Measurements from ENCODE around the gene PAAF1.

The PAAF1 gene

GRCh38 chr11:73869332-73869949, 7.4 kb upstream of the PAAF1 start:
- TF ChIP-seq YY1 (IDR thresholded peaks at IDR 0.05; ENCODE audit: low read depth): no peak
- no peak for TF ChIP-seq CEBPB (IDR thresholded peaks at IDR 0.05)
- TF ChIP-seq MAX (IDR thresholded peaks at IDR 0.05): no peak
- TF ChIP-seq USF1 (IDR thresholded peaks at IDR 0.05): no peak
- TF ChIP-seq FOXM1 (IDR thresholded peaks at IDR 0.05; ENCODE audit: borderline replicate concordance, low read depth): no peak
- TF ChIP-seq TCF12 (IDR thresholded peaks at IDR 0.05; ENCODE audit: low read depth): no peak
- no peak for TF ChIP-seq NFIC (IDR thresholded peaks at IDR 0.05)
- TF ChIP-seq TAF1 (IDR thresholded peaks at IDR 0.05; ENCODE audit: low read depth): no peak
- no peak for TF ChIP-seq TEAD4 (IDR thresholded peaks at IDR 0.05)
- no peak for TF ChIP-seq REST (IDR thresholded peaks at IDR 0.05; ENCODE audit: low read depth)
- TF ChIP-seq ZBTB7A (IDR thresholded peaks at IDR 0.05; ENCODE audit: low read depth): no peak
- no peak for TF ChIP-seq EGR1 (IDR thresholded peaks at IDR 0.05)
- no peak for TF ChIP-seq CREB1 (IDR thresholded peaks at IDR 0.05; ENCODE audit: low read depth)

GRCh38 chr11:73870261-73870660, 6.5 kb upstream of the PAAF1 start:
- TF ChIP-seq NFIC (IDR thresholded peaks at IDR 0.05): no peak
- TF ChIP-seq RAD21 (IDR thresholded peaks at IDR 0.05; ENCODE audit: low read depth): no peak
- no peak for TF ChIP-seq CEBPB (IDR thresholded peaks at IDR 0.05)
- TF ChIP-seq CREB1 (IDR thresholded peaks at IDR 0.05; ENCODE audit: low read depth): no peak
- TF ChIP-seq TCF12 (IDR thresholded peaks at IDR 0.05; ENCODE audit: low read depth): no peak
- TF ChIP-seq EP300 (IDR thresholded peaks at IDR 0.05; ENCODE audit: borderline replicate concordance): no peak
- no peak for TF ChIP-seq REST (IDR thresholded peaks at IDR 0.05; ENCODE audit: low read depth)
- TF ChIP-seq FOXM1 (IDR thresholded peaks at IDR 0.05; ENCODE audit: borderline replicate concordance, low read depth): no peak
- no peak for TF ChIP-seq EGR1 (IDR thresholded peaks at IDR 0.05)
- no peak for TF ChIP-seq MAX (IDR thresholded peaks at IDR 0.05)
- TF ChIP-seq USF1 (IDR thresholded peaks at IDR 0.05): no peak
- TF ChIP-seq TEAD4 (IDR thresholded peaks at IDR 0.05): no peak
- TF ChIP-seq ZBTB7A (IDR thresholded peaks at IDR 0.05; ENCODE audit: low read depth): no peak
- TF ChIP-seq TAF1 (IDR thresholded peaks at IDR 0.05; ENCODE audit: low read depth): no peak
- no peak for TF ChIP-seq YY1 (IDR thresholded peaks at IDR 0.05; ENCODE audit: low read depth)

GRCh38 chr11:73872749-73873357, 3.9 kb upstream of the PAAF1 start:
- no peak for TF ChIP-seq CREB1 (IDR thresholded peaks at IDR 0.05; ENCODE audit: low read depth)
- TF ChIP-seq RAD21 (IDR thresholded peaks at IDR 0.05; ENCODE audit: low read depth): no peak
- no peak for TF ChIP-seq USF1 (IDR thresholded peaks at IDR 0.05)
- no peak for TF ChIP-seq TCF12 (IDR thresholded peaks at IDR 0.05; ENCODE audit: low read depth)

- TF ChIP-seq YY1 (IDR thresholded peaks at IDR 0.05; ENCODE audit: low read depth) (no peak), REST (IDR thresholded peaks at IDR 0.05; ENCODE audit: low read depth) (no peak), ZBTB7A (IDR thresholded peaks at IDR 0.05; ENCODE audit: low read depth) (no peak), FOXM1 (IDR thresholded peaks at IDR 0.05; ENCODE audit: borderline replicate concordance, low read depth) (no peak), MAX (IDR thresholded peaks at IDR 0.05) (no peak)
These were observed 1.4 kb upstream of the PAAF1 start for GRCh38 chr11:73875380-73875779.
